K562 (cell line): Measurements from ENCODE around the gene CALY. TPM values are rescaled to one million over a fixed set of nuclear protein-coding genes. Genes with fewer than 3 reads are reported as not detected.

Source experiments
- ATAC-seq: fragments of 200-7000 bp; cut with Tn5 transposase; 3 replicates; pipeline ENCODE4 v1.9.1; 2020; ENCODE audit warnings: moderate library complexity
- BruUV-seq: library from RNA; stranded (reverse); fragments of 400-500 nt; replicated peaks from 2 replicates; lab custom pipeline; 2021; lab: Mats Ljungman, UMichigan
- CTCF ChIA-PET: fragments of 300-600 bp; formaldehyde crosslinking; extraction: SDS; loops from one replicate; lab custom pipeline; 2021; ENCODE audit warnings: low intra/inter-chr PET ratio; lab: Yijun Ruan, JAX
- POLR2A ChIA-PET: fragments of 300-600, 350-650 bp; sonication (Branson Sonifier 250); formaldehyde crosslinking; extraction: SDS; loops from one replicate; lab custom pipeline; 2021; ENCODE audit warnings: antibody characterized with exemption, inconsistent platforms; lab: Yijun Ruan, JAX
- DNase-seq, 4 experiments: peaks; one replicate each; pipeline versions ENCODE4 v3.0.0 to v3.0.0-alpha.2; 2011 to 2018; ENCODE audit warnings: low spot score in 3 of 4, mixed read lengths in 3 of 4; ENCODE audit errors: extremely low read depth in 1 of 4
- FAIRE-seq: peaks from 2 replicates; lab custom pipeline; 2011; peaks lifted over from hg19 to GRCh38; lab: Jason Lieb, UNC
- H2AFZ ChIP-seq: 2 replicates; pipeline ENCODE4 v1.6.0; 2011; ENCODE audit warnings: low read depth, low read length, control low read depth, inconsistent platforms
- H3K27ac ChIP-seq: fragments of 200-600 bp; 3 replicates; pipeline ENCODE4 v1.8.0; 2011; ENCODE audit warnings: low read depth, mild to moderate bottlenecking, control low read depth, inconsistent platforms, low read length, moderate library complexity, mixed read lengths; ENCODE audit errors: extremely low read depth
- H3K27me3 ChIP-seq, 2 experiments: fragments of 300-600 bp in 1 of 2; 2 replicates in 1 of 2; 3 replicates in 1 of 2; pipeline versions ENCODE4 v1.6.0 to v1.8.0; 2011; ENCODE audit warnings: inconsistent platforms in 2 of 2, low read length in 2 of 2, mild to moderate bottlenecking in 1 of 2, mixed read lengths in 1 of 2, moderate library complexity in 1 of 2; ENCODE audit not compliant: control insufficient read depth in 2 of 2, insufficient read depth in 2 of 2
- H3K36me3 ChIP-seq: fragments of 300-600 bp; 3 replicates; pipeline ENCODE4 v1.8.0; 2011; ENCODE audit warnings: mild to moderate bottlenecking, low read length, inconsistent platforms; ENCODE audit not compliant: control insufficient read depth, insufficient read depth
- H3K4me1 ChIP-seq, 2 experiments: fragments of 200-600 bp in 1 of 2; replicated peaks in 1 of 2; 2 replicates in 1 of 2; 3 replicates in 1 of 2; pipeline versions ENCODE4 v1.5.1 to v1.8.0; 2011; ENCODE audit warnings: inconsistent platforms in 2 of 2, low read length in 2 of 2, mild to moderate bottlenecking in 1 of 2, mixed read lengths in 1 of 2, moderate library complexity in 1 of 2; ENCODE audit not compliant: control insufficient read depth in 2 of 2, insufficient read depth in 2 of 2
- H3K4me2 ChIP-seq: 2 replicates; pipeline ENCODE4 v1.6.1; 2011; ENCODE audit warnings: low read length, control low read depth, inconsistent platforms, mixed read lengths; ENCODE audit not compliant: insufficient read depth
- H3K4me3 ChIP-seq: fragments of 200-600 bp; sonication (generic), shearing (Covaris generic); 2 replicates; pipeline ENCODE4 v1.5.1; 2016; ENCODE audit warnings: control low read depth, inconsistent platforms
- H3K79me2 ChIP-seq: fragments of 200-600 bp; 3 replicates; pipeline ENCODE4 v1.8.0; 2011; ENCODE audit warnings: low read length, inconsistent platforms; ENCODE audit not compliant: control insufficient read depth, insufficient read depth
- H3K9ac ChIP-seq, 2 experiments: 2 replicates each; pipeline versions ENCODE4 v1.6.0 to v1.6.1; 2011; ENCODE audit warnings: low read depth in 2 of 2, low read length in 2 of 2, control low read depth in 1 of 2, inconsistent platforms in 1 of 2, mild to moderate bottlenecking in 1 of 2, mixed read lengths in 1 of 2; ENCODE audit not compliant: insufficient read depth in 1 of 2
- H3K9me1 ChIP-seq: one replicate; pipeline ENCODE4 v1.6.0; 2011; ENCODE audit warnings: inconsistent platforms, mild to moderate bottlenecking, low read length, moderate library complexity; ENCODE audit not compliant: control insufficient read depth, insufficient read depth
- H3K9me3 ChIP-seq: replicated peaks from 2 replicates; pipeline ENCODE4 v1.5.1; 2011; ENCODE audit warnings: low read depth, low read length, inconsistent platforms; ENCODE audit not compliant: control insufficient read depth, insufficient read depth
- H4K20me1 ChIP-seq: replicated peaks from 2 replicates; pipeline ENCODE4 v1.6.1; 2011; ENCODE audit warnings: low read length, inconsistent platforms, mixed read lengths; ENCODE audit not compliant: control insufficient read depth, insufficient read depth
- EGR1 ChIP-seq: fragments of 450-650 bp; conservative IDR thresholded peaks from 2 replicates; pipeline ENCODE4 v1.6.1; 2017; ENCODE audit warnings: mild to moderate bottlenecking
- MIER1 ChIP-seq: fragments of 450-650 bp; IDR thresholded peaks from 2 replicates; pipeline ENCODE4 v1.6.1; 2016; ENCODE audit warnings: antibody characterized with exemption, mild to moderate bottlenecking, low read depth
- RBM17 ChIP-seq: fragments of 200-400 bp; formaldehyde crosslinking; IDR thresholded peaks from 2 replicates; pipeline ENCODE4 v1.6.1; 2017; ENCODE audit warnings: low read depth, mild to moderate bottlenecking, low read length, borderline replicate concordance
- VEZF1 ChIP-seq: fragments of 200-800 bp; sonication (Bioruptor generic); IDR thresholded peaks from 2 replicates; pipeline ENCODE4 v1.6.1; 2017; ENCODE audit warnings: missing genetic modification characterization, missing compliant biosample characterization
- WGBS: fragments of 100-300 bp; shearing (Covaris generic); methylation state at CpG from one replicate; pipeline ENCODE4 v1.1.6; 2016; ENCODE audit warnings: low coverage, mixed read lengths; ENCODE audit not compliant: insufficient coverage; ENCODE audit errors: missing lambda C conversion rate; 5-methylcytosine and 5-hydroxymethylcytosine counted together
- in situ Hi-C: fragments of 300-500 bp; cut with MboI; formaldehyde crosslinking; loops from 4 replicates; pipeline ENCODE4 v1.15.0; 2018; ENCODE audit warnings: inconsistent platforms, mixed read lengths
- intact Hi-C: fragments of 100-400 bp; cut with micrococcal nuclease; formaldehyde crosslinking; loops from 2 replicates; pipeline ENCODE4 v1.14.2; 2022
- polyA plus RNA-seq, 8 experiments: library from polyadenylated mRNA; depleted of rRNA in 4 of 8; stranded (reverse) in 5 of 8; unstranded in 3 of 8; fragments of >200 nt; fragmentation: Nextera tagmentation in 2 of 8; fragmentation: Illumina TruSeq in 1 of 8; extraction: Ambion mirVana in 2 of 8; extraction: Trizol in 1 of 8; gene quantifications; 2 replicates each; pipeline versions ENCODE4 v1.2.1 to v1.2.3, GENCODE V29; 2011 to 2014; ENCODE audit warnings: inconsistent platforms in 1 of 8, missing spikeins in 1 of 8
- total RNA-seq, 7 experiments: library from RNA; depleted of rRNA in 6 of 7; stranded (reverse); fragments of >200 nt in 6 of 7; fragmentation: Illumina TruSeq in 2 of 7; extraction: Trizol in 2 of 7; gene quantifications; 2 replicates each; pipeline versions ENCODE4 v1.2.1 to v1.2.3, GENCODE V29; 2011 to 2021; ENCODE audit warnings: low replicate concordance in 1 of 7

Gene CALY
- total and polyA plus RNA-seq, 9 of the 15 experiments (the other 6 are each of a cell fraction or from before 2014, with no cell fraction given) = not detected

GRCh38 chr10:133358162-133358924 lies 21.6 kb upstream of the CALY start:
- ChIA-PET CTCF (no interaction called here), POLR2A (no interaction called here)
- FAIRE-seq (no peak), DNase-seq (no peak), ATAC-seq (no peak)
- no peak overlapping the region for H3K4me2 ChIP-seq
- TF ChIP-seq MIER1 (no peak), EGR1 (no peak), VEZF1 (CRISPR knock-in tag) (peak; percentile 19; the same call in 1 of the 2 replicates), RBM17 (no peak)
- BruUV-seq = no TSS peak
- intact Hi-C loops = loop anchor here (5.0 kb wide), 1 partner anchor 34 kb away; the partner anchor contains the start of gene MTG1
- WGBS = 42% methylated on average over 14 of the region's 41 CpGs
- H3K9ac ChIP-seq = peak overlapping the region in 1 of 2 experiments; percentile 78; a peak in 2 of 4 replicates
- no peak overlapping the region for H3K27ac ChIP-seq
- H3K79me2 ChIP-seq = peaks cover 12% of the 10 kb centered on the region
- no peaks in the 10 kb centered on the region for H3K27me3 ChIP-seq
- peaks cover 15 to 62% of the 10 kb centered on the region in 2 experiments for H3K4me1 ChIP-seq
- H4K20me1 ChIP-seq = no peaks in the 10 kb centered on the region
- H3K9me3 ChIP-seq = no peaks in the 10 kb centered on the region
- peak overlapping the region; percentile 11; the same call in 1 of the 2 replicates for H3K4me3 ChIP-seq
- peak overlapping the region; percentile 79; the same call in 1 of the 2 replicates for H2AFZ ChIP-seq
- H3K9me1 ChIP-seq = no peaks in the 10 kb centered on the region
- H3K36me3 ChIP-seq = peaks cover 27% of the 10 kb centered on the region; the same call in 1 of the 3 replicates
- in situ Hi-C loops = no loop called here
